Ishikawa (cell line): Measurements from ENCODE around the gene DPYSL5.

Source experiments
- CEBPB ChIP-seq: IDR thresholded peaks from 2 replicates; pipeline ENCODE4 v1.6.1; 2012
- CREB1 ChIP-seq: IDR thresholded peaks from 2 replicates; pipeline ENCODE4 v1.6.1; 2012; ENCODE audit warnings: low read depth
- EGR1 ChIP-seq: IDR thresholded peaks from 2 replicates; pipeline ENCODE4 v1.6.1; 2012
- EP300 ChIP-seq: IDR thresholded peaks from 2 replicates; pipeline ENCODE4 v1.6.1; 2012; ENCODE audit warnings: borderline replicate concordance
- FOXM1 ChIP-seq: IDR thresholded peaks from 2 replicates; pipeline ENCODE4 v1.6.1; 2012; ENCODE audit warnings: low read depth, borderline replicate concordance
- MAX ChIP-seq: IDR thresholded peaks from 2 replicates; pipeline ENCODE4 v1.6.1; 2012
- NFIC ChIP-seq: IDR thresholded peaks from 2 replicates; pipeline ENCODE4 v1.6.1; 2012
- RAD21 ChIP-seq: IDR thresholded peaks from 2 replicates; pipeline ENCODE4 v1.6.1; 2012; ENCODE audit warnings: low read depth
- REST ChIP-seq: IDR thresholded peaks from 2 replicates; pipeline ENCODE4 v1.6.1; 2012; ENCODE audit warnings: low read depth, mild to moderate bottlenecking
- TAF1 ChIP-seq: IDR thresholded peaks from 2 replicates; pipeline ENCODE4 v1.6.1; 2012; ENCODE audit warnings: low read depth, mild to moderate bottlenecking
- TCF12 ChIP-seq: IDR thresholded peaks from 2 replicates; pipeline ENCODE4 v1.6.1; 2012; ENCODE audit warnings: low read depth
- TEAD4 ChIP-seq: IDR thresholded peaks from 2 replicates; pipeline ENCODE4 v1.6.1; 2012
- USF1 ChIP-seq: IDR thresholded peaks from 2 replicates; pipeline ENCODE4 v1.6.1; 2012
- YY1 ChIP-seq: IDR thresholded peaks from 2 replicates; pipeline ENCODE4 v1.6.1; 2012; ENCODE audit warnings: low read depth
- ZBTB7A ChIP-seq: IDR thresholded peaks from 2 replicates; pipeline ENCODE4 v1.6.1; 2012; ENCODE audit warnings: low read depth

DPYSL5 gene

GRCh38 chr2:26849056-26849999 is 1.4 kb downstream of the DPYSL5 start:
- no peak for TF ChIP-seq TEAD4
- no peak for TF ChIP-seq YY1
- TF ChIP-seq USF1, result no peak
- no peak; the same call in 1 of the 2 replicates for TF ChIP-seq MAX
- no peak for TF ChIP-seq ZBTB7A
- TF ChIP-seq RAD21, result no peak
- TF ChIP-seq FOXM1, result no peak

DNA sequence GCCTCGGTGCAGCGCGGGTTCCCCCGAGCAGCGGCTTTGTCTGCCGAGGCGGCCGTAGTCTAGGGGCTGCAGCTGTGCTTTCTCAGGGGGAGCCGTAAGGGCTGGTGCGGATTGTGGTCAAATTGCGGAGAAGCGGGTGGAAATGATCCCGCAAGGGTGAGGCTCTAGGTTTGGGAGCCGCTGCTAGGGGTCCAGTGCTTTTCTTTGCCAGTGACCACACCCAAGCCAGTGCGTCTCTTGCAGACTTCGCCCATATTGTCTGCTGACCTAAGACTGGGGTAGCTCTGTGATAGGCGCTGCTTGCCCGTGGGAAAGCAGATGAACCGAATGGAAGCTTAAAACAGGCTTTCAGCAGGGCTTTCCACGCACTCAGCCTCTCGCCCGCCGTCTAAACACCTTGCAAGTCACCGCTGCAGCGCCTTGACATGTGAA is 2.1 kb downstream of the DPYSL5 start:
- TF ChIP-seq ZBTB7A (no peak), TCF12 (no peak), REST (no peak), TEAD4 (no peak), FOXM1 (no peak), EGR1 (no peak), TAF1 (no peak), MAX (no peak), EP300 (no peak)

DNA sequence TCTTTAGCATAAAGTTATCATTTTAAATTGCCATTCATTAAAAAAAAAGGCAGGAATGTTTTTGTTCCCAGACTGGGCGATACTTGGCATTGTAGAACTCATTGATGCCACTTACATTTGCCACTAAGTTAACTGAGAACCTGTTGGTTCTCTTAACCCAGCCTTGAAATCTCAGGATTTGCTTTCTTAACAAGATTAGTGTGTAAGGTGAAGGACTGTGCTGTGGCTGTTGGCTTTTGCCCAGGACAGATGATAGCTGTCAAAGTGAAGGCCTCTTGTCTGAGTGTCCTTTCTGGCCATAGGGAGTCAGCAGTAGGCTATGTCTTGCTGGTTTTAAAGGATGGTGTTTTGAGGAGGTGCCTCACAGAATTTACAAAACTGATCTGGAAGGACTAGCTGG is 2.6 kb downstream of the DPYSL5 start:
- no peak for TF ChIP-seq EGR1
- TF ChIP-seq ZBTB7A, result no peak
- TF ChIP-seq TCF12, result no peak
- no peak for TF ChIP-seq TEAD4
- TF ChIP-seq FOXM1, result no peak
- TF ChIP-seq RAD21, result no peak
- no peak for TF ChIP-seq REST
- TF ChIP-seq MAX, result no peak
- no peak for TF ChIP-seq EP300
- no peak for TF ChIP-seq USF1
- TF ChIP-seq NFIC, result no peak
- no peak for TF ChIP-seq TAF1
- no peak for TF ChIP-seq CEBPB
- TF ChIP-seq YY1, result no peak
- no peak for TF ChIP-seq CREB1

GRCh38 chr2:26852405-26853306 is 4.7 kb downstream of the DPYSL5 start:
- TF ChIP-seq REST (no peak), MAX (no peak), CREB1 (no peak), CEBPB (no peak), TAF1 (no peak), EP300 (no peak), RAD21 (no peak), YY1 (no peak), EGR1 (no peak), USF1 (no peak), ZBTB7A (no peak), FOXM1 (no peak), NFIC (no peak), TEAD4 (no peak), TCF12 (no peak)
